Natural killer cell (primary cell): Measurements from ENCODE around the gene ABITRAM. TPM values are rescaled to one million over a fixed set of nuclear protein-coding genes. Genes with fewer than 3 reads are reported as not detected.
"Not testable (repeated sequence)": the region's sequence is repeated elsewhere in the genome, so short reads cannot be mapped to it uniquely, and the experiment has no call there.

Source experiments
- ATAC-seq, 3 donors: fragments of 150-1000 bp in 2 of 3; fragments of 200-7000 bp in 1 of 3; cut with Tn5 transposase; 1 replicate in 1 of 3; 2 replicates in 2 of 3; pipeline ENCODE4 v1.10.0; 2021; ENCODE audit warnings: mild to moderate bottlenecking in 2 of 3, moderate library complexity in 2 of 3
- DNase-seq, 2 donors: peaks; one replicate each; pipeline versions ENCODE4 v3.0.0 to v3.0.0-alpha.2; 2013 to 2021; ENCODE audit warnings: mixed read lengths in 1 of 2
- H3K27ac ChIP-seq: one replicate; pipeline ENCODE4 v1.5.1; 2013; ENCODE audit warnings: mild to moderate bottlenecking, low read length
- H3K27me3 ChIP-seq: one replicate; pipeline ENCODE4 v1.6.1; 2013; ENCODE audit warnings: low read length; ENCODE audit not compliant: control insufficient read depth, insufficient read depth
- H3K36me3 ChIP-seq: one replicate; pipeline ENCODE4 v1.6.1; 2013; ENCODE audit warnings: low read length; ENCODE audit not compliant: control insufficient read depth, insufficient read depth
- H3K4me1 ChIP-seq: one replicate; pipeline ENCODE4 v1.6.1; 2013; ENCODE audit warnings: low read length; ENCODE audit not compliant: control insufficient read depth, insufficient read depth
- H3K4me3 ChIP-seq: one replicate; pipeline ENCODE4 v1.5.1; 2013; ENCODE audit warnings: low read length
- H3K9me3 ChIP-seq: one replicate; pipeline ENCODE4 v1.6.1; 2013; ENCODE audit warnings: low read length; ENCODE audit not compliant: control insufficient read depth, insufficient read depth
- H3K27ac Mint-ChIP-seq, 2 donors: one replicate each; pipeline ENCODE4 v1.8.0; 2022; ENCODE audit warnings: mild to moderate bottlenecking in 2 of 2, mixed read lengths in 2 of 2, moderate library complexity in 1 of 2
- H3K27me3 Mint-ChIP-seq, 2 donors: one replicate each; pipeline ENCODE4 v1.8.0; 2022; ENCODE audit warnings: low read depth in 2 of 2, mixed read lengths in 2 of 2
- H3K36me3 Mint-ChIP-seq: one replicate; pipeline ENCODE4 v1.8.0; 2022; ENCODE audit warnings: mixed read lengths
- H3K4me1 Mint-ChIP-seq, 2 donors: one replicate each; pipeline ENCODE4 v1.8.0; 2022; ENCODE audit warnings: mixed read lengths in 2 of 2
- H3K4me3 Mint-ChIP-seq: one replicate; pipeline ENCODE4 v1.8.0; 2022; ENCODE audit warnings: mild to moderate bottlenecking, moderate library complexity, mixed read lengths
- H3K9me3 Mint-ChIP-seq, 2 donors: one replicate each; pipeline ENCODE4 v1.8.0; 2022; ENCODE audit warnings: mixed read lengths in 2 of 2
- WGBS: methylation state at CpG from one replicate; pipeline ENCODE4 v1.1.7; 2013; ENCODE audit warnings: missing lambda C conversion rate; ENCODE audit not compliant: insufficient coverage; 5-methylcytosine and 5-hydroxymethylcytosine counted together
- intact Hi-C: fragments of 100-400 bp; cut with micrococcal nuclease; formaldehyde crosslinking; loops from one replicate; pipeline ENCODE4 v1.14.2; 2022
- total RNA-seq, 4 donors: library from RNA; stranded (reverse); fragments of 120-200 nt in 1 of 4; gene quantifications; one replicate each; pipeline versions ENCODE4 v1.2.3 to v1.2.4, GENCODE V29; 2013 to 2022
- TF ChIP-seq, protein P1 (sequence below): fragments of 200-600 bp; IDR thresholded peaks from one replicate; pipeline ENCODE4 v1.8.0; 2022; ENCODE audit warnings: antibody characterized with exemption

The ABITRAM gene
- total RNA-seq, 3 donors from 2014 or later (not counting 1 experiment from before 2014, with no cell fraction given) = 5.9 to 8.1 (median 7.4) TPM

DNA sequence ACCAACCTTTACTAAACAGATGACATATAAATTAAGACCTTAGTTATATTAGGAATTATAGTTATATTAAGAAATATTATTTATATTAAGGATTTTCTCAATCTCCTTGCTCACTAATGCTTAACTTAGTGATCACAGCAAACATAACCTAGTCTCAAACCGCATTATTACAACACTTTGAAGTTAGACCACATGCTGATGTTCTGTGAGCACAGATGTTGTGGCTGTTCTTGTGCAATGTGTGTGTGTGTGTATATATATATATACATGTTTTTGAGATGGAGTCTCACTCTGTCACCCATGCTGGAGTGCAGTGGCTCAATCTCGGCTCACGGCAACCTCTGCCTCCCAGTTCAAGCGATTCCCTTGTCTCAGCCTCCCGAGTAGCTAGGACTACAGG is 20.8 kb upstream of the ABITRAM start:
- Mint-ChIP-seq H3K27ac (no peak overlapping the region), H3K4me3 (no peak overlapping the region), H3K4me1 (peaks cover 21 to 22% of the 10 kb centered on the region in 2 donors), H3K36me3 (peaks cover 31% of the 10 kb centered on the region), H3K9me3 (no peaks in the 10 kb centered on the region), H3K27me3 (no peaks in the 10 kb centered on the region)
- DNase-seq (no peak), ATAC-seq (peak in 1 of 3 donors; percentile 45)
- 94% methylated on average over 4 of the region's 5 CpGs for WGBS
- Histone ChIP-seq H3K9me3 (no peaks in the 10 kb centered on the region), H3K27me3 (no peaks in the 10 kb centered on the region), H3K27ac (no peak overlapping the region), H3K4me3 (no peak overlapping the region), H3K36me3 (peaks cover 56% of the 10 kb centered on the region), H3K4me1 (peaks cover 12% of the 10 kb centered on the region)
- intact Hi-C loops = no loop called here
- TF ChIP-seq, protein P1, sequence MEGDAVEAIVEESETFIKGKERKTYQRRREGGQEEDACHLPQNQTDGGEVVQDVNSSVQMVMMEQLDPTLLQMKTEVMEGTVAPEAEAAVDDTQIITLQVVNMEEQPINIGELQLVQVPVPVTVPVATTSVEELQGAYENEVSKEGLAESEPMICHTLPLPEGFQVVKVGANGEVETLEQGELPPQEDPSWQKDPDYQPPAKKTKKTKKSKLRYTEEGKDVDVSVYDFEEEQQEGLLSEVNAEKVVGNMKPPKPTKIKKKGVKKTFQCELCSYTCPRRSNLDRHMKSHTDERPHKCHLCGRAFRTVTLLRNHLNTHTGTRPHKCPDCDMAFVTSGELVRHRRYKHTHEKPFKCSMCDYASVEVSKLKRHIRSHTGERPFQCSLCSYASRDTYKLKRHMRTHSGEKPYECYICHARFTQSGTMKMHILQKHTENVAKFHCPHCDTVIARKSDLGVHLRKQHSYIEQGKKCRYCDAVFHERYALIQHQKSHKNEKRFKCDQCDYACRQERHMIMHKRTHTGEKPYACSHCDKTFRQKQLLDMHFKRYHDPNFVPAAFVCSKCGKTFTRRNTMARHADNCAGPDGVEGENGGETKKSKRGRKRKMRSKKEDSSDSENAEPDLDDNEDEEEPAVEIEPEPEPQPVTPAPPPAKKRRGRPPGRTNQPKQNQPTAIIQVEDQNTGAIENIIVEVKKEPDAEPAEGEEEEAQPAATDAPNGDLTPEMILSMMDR = no peak

DNA sequence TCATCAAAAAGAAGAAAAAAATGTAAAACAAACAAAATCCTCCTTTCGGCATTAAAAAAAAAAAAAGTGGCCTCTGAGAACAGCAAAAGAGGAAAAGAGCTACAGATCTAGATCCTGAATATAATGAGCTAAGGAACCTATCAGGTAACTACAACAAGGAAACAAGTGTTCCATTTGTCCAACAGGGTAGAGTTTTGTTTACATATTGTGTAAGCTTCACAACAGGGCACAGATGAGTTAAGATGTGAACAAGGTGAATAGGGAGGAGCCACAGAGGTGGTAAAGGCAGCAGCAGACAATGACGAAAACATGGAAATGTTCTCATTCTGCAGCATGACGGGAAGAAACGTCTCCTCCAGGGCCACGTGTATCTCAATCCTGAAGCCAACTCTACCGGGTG is 14.7 kb upstream of the ABITRAM start:
- Mint-ChIP-seq H3K9me3 (no peaks in the 10 kb centered on the region), H3K27me3 (no peaks in the 10 kb centered on the region), H3K36me3 (peaks cover 21% of the 10 kb centered on the region), H3K4me3 (no peak overlapping the region), H3K27ac (no peak overlapping the region), H3K4me1 (no peaks in the 10 kb centered on the region)
- Histone ChIP-seq H3K4me1 (no peaks in the 10 kb centered on the region), H3K27me3 (no peaks in the 10 kb centered on the region), H3K9me3 (no peaks in the 10 kb centered on the region), H3K36me3 (peaks cover 74% of the 10 kb centered on the region), H3K4me3 (no peak overlapping the region), H3K27ac (no peak overlapping the region)
- intact Hi-C loops = no loop called here
- no peak for DNase-seq
- no peak for ATAC-seq
- TF ChIP-seq, protein P1 = no peak
- 91% methylated on average over 6 of the region's 6 CpGs for WGBS

DNA sequence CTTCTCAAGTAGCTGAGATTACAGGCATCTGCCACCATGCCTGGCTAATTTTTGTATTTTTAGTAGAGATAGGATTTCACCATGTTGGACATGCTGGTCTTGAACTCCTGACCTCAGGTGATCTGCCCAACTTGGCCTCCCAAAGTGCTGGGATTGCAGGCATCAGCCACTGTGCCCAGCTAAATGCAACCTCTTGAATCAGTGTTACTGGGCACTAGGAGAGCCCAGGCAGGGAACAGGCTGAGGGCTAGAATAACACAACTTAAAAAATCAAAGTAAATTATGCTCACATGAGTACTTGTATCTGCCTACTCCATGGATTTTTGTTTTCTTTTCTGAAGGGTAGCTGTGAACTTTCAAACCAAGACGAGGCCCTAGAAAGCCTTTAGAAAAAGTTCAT is 13.8 kb upstream of the ABITRAM start:
- H3K27me3 Mint-ChIP-seq, H3K27ac Mint-ChIP-seq, H3K4me1 ChIP-seq, DNase-seq, H3K27me3 ChIP-seq, H3K4me3 Mint-ChIP-seq, H3K27ac ChIP-seq, H3K9me3 Mint-ChIP-seq, H3K4me1 Mint-ChIP-seq, intact Hi-C loops, H3K9me3 ChIP-seq, H3K4me3 ChIP-seq, ATAC-seq: not testable (repeated sequence)
- peaks cover 82% of the 10 kb centered on the region for H3K36me3 ChIP-seq
- no CpG with 5 or more reads among the region's 1 CpG for WGBS
- H3K36me3 Mint-ChIP-seq = peaks cover 27% of the 10 kb centered on the region

DNA sequence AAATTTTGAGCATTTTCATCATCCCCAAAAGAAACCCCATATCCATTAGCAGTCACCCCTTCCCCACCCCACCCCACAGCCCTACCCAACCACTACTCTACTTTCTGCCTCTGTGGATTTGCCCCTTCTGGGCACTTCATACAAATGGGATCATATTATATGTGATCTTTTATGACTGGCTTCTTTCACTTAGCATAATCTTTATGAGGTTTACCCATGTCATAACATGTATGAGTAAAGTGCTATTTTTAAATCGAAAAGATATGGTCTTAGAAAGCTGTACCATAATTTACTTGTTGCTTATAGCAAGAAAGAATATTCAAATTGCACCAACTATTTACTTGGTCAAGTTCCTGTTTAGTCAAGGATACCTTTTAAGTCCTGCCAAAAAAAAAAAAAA is 13.0 kb upstream of the ABITRAM start:
- H3K36me3 ChIP-seq = peaks cover 82% of the 10 kb centered on the region
- TF ChIP-seq, protein P1 = no peak
- Mint-ChIP-seq H3K4me3 (no peak overlapping the region), H3K27ac (no peak overlapping the region), H3K36me3 (peaks cover 27% of the 10 kb centered on the region), H3K27me3 (no peaks in the 10 kb centered on the region), H3K4me1 (no peaks in the 10 kb centered on the region), H3K9me3 (no peaks in the 10 kb centered on the region)
- no peaks in the 10 kb centered on the region for H3K4me1 ChIP-seq
- ATAC-seq (no peak), DNase-seq (no peak)
- intact Hi-C loops = no loop called here
- H3K27me3 ChIP-seq = no peaks in the 10 kb centered on the region
- H3K9me3 ChIP-seq = no peaks in the 10 kb centered on the region
- no peak overlapping the region for H3K27ac ChIP-seq
- no peak overlapping the region for H3K4me3 ChIP-seq
- no CpG with 5 or more reads among the region's 1 CpG for WGBS
